Thoracic aorta (tissue), 2 donors: ENCODE measurements around the gene DNM2. TPM values are rescaled to one million over a fixed set of nuclear protein-coding genes. Genes with fewer than 3 reads are reported as not detected.

Source experiments
- ATAC-seq: fragments of 150-250 bp; one replicate; pipeline ENCODE4 v1.8.0; 2017; ENCODE audit warnings: low read depth; ENCODE audit not compliant: insufficient number of reproducible peaks, low FRiP score
- DNase-seq: peaks from one replicate; pipeline ENCODE4 v3.0.0-alpha.2; 2020; ENCODE audit warnings: low spot score
- H3K27ac ChIP-seq, 2 donors: fragments of 200-600 bp; sonication (generic); 1 replicate in 1 of 2; 2 replicates in 1 of 2; pipeline ENCODE4 v1.5.1; 2016; ENCODE audit warnings: mild to moderate bottlenecking in 2 of 2, moderate library complexity in 2 of 2
- H3K27me3 ChIP-seq: fragments of 200-600 bp; sonication (generic); replicated peaks from 2 replicates; pipeline ENCODE4 v1.6.0; 2016; ENCODE audit warnings: mild to moderate bottlenecking; ENCODE audit not compliant: insufficient read depth
- H3K36me3 ChIP-seq: fragments of 200-600 bp; sonication (generic); one replicate; pipeline ENCODE4 v1.5.1; 2016
- H3K4me1 ChIP-seq, 2 donors: fragments of 200-600 bp; sonication (generic); 1 replicate in 1 of 2; 2 replicates in 1 of 2; pipeline versions ENCODE4 v1.5.1 to v1.6.0; 2016; ENCODE audit warnings: low read depth in 2 of 2, mild to moderate bottlenecking in 1 of 2; ENCODE audit not compliant: control insufficient read depth in 1 of 2
- H3K4me3 ChIP-seq: fragments of 200-600 bp; sonication (generic); 2 replicates; pipeline ENCODE4 v1.5.1; 2016; ENCODE audit warnings: mild to moderate bottlenecking
- H3K9me3 ChIP-seq: fragments of 200-600 bp; sonication (generic); 2 replicates; pipeline ENCODE4 v1.5.1; 2016
- total RNA-seq, 2 donors: library from RNA; depleted of rRNA; stranded (reverse); fragments of >200 nt; gene quantifications; one replicate each; pipeline versions ENCODE4 v1.1.0 to v1.2.3, GENCODE V29; 2016
- TF ChIP-seq, protein P1 (sequence below): fragments of 200-600 bp; sonication (generic); IDR thresholded peaks from one replicate; pipeline ENCODE4 v1.5.1; 2019; ENCODE audit warnings: antibody characterized with exemption

DNM2 gene
- total RNA-seq, 2 donors from 2014 or later = 153 to 195 TPM

DNA sequence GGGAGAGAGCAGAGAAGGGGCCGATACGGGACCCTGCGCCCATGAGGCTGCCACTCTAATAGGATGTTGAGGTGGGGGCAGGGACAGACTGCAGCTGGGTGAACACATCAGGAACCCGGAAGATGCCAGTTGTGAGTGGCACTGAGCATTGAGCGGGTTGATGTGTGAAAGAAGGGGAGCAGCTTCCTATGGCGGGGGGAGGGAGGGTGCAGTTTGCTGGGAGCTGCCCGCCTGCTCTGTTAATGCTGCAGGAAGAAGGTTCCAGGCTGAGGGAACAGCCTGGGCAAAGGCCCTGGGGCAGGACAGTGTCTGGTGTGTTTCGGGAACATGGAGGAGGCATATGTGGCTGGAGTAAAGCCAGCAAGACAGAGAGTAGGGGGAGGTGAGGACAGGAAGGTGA, 29.8 kb downstream of the DNM2 start:
- no peak for ATAC-seq
- no peak for DNase-seq
- H3K27ac ChIP-seq = no peak overlapping the region
- no peaks in the 10 kb centered on the region for H3K9me3 ChIP-seq
- H3K27me3 ChIP-seq = no peaks in the 10 kb centered on the region
- TF ChIP-seq, protein P1, sequence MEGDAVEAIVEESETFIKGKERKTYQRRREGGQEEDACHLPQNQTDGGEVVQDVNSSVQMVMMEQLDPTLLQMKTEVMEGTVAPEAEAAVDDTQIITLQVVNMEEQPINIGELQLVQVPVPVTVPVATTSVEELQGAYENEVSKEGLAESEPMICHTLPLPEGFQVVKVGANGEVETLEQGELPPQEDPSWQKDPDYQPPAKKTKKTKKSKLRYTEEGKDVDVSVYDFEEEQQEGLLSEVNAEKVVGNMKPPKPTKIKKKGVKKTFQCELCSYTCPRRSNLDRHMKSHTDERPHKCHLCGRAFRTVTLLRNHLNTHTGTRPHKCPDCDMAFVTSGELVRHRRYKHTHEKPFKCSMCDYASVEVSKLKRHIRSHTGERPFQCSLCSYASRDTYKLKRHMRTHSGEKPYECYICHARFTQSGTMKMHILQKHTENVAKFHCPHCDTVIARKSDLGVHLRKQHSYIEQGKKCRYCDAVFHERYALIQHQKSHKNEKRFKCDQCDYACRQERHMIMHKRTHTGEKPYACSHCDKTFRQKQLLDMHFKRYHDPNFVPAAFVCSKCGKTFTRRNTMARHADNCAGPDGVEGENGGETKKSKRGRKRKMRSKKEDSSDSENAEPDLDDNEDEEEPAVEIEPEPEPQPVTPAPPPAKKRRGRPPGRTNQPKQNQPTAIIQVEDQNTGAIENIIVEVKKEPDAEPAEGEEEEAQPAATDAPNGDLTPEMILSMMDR = no peak
- no peak overlapping the region for H3K4me3 ChIP-seq
- H3K4me1 ChIP-seq = peaks cover 25 to 68% of the 10 kb centered on the region in 2 donors
- H3K36me3 ChIP-seq = no peaks in the 10 kb centered on the region

DNA sequence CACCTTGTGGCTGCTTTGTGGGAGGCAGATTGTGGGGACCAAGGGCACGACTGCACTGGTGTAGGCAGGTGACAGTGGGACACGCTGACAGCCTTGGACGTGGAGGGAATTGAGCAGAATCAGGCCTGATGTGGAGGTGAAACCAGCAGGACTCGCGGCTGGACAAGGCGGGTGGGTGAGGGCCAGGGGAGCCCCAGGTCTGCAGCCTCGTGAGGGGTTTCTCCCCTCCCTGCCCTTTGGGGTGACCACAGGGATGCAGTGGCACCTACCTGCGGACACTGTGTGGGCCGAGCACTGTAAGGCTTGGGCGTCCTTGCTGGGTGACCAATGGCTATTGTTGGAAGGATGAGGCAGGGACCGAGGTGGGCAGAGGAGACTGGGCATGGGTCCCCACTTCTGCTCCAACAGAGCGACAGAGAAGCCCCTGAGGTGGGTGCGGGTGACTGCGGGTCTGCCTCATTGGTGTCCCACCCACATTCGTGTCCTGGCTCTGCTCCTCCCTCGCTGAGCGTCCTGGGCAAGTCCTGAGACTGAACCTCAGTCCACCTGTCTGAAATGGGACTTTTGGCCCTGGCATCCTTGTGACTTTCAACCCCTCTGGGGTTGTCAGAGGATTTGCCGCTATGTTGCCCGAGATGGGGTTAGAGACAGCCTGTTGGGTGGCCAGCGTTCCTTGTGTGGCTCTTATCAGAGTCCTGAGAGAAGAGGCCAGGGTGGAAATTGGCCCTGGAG, 30.5 kb downstream of the DNM2 start:
- Histone ChIP-seq H3K36me3 (no peaks in the 10 kb centered on the region), H3K9me3 (no peaks in the 10 kb centered on the region), H3K4me1 (peaks cover 25 to 64% of the 10 kb centered on the region in 2 donors), H3K4me3 (no peak overlapping the region), H3K27me3 (no peaks in the 10 kb centered on the region), H3K27ac (peak overlapping the region; percentile 53 to 59)
- ATAC-seq (no peak), DNase-seq (no peak)
- TF ChIP-seq, protein P1 = no peak

DNA sequence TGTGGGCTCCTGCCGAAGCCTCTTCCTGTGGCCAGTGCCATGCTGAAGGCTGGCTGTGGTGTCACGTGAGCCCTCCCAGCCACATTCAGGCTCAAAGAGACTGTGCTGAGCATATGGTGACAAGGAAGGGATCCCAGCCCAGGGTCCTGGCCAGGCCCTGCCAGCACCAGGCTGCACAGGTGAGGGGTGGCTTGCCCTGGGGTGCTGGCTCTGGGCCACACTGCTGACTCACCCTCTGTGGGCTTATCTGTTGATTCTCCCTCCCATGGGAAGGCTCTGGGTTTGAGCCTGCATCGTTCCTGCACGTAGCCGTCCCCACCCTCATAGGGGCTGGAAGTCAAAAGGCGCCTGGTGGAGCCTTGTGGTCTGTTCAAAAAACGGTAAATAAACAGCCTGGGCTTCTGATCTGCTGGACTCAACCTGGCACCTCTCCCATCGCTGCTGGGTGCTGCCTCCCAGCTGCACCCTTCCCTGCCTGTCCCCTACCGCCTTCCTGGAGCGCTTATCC, 31.1 kb downstream of the DNM2 start:
- H3K9me3 ChIP-seq = no peaks in the 10 kb centered on the region
- peaks cover 22 to 58% of the 10 kb centered on the region in 2 donors for H3K4me1 ChIP-seq
- H3K27me3 ChIP-seq = no peaks in the 10 kb centered on the region
- TF ChIP-seq, protein P1 = no peak
- H3K4me3 ChIP-seq = peak overlapping the region; percentile 5
- no peak for DNase-seq
- peak overlapping the region; percentile 53 to 59 for H3K27ac ChIP-seq
- H3K36me3 ChIP-seq = no peaks in the 10 kb centered on the region
- no peak for ATAC-seq

DNA sequence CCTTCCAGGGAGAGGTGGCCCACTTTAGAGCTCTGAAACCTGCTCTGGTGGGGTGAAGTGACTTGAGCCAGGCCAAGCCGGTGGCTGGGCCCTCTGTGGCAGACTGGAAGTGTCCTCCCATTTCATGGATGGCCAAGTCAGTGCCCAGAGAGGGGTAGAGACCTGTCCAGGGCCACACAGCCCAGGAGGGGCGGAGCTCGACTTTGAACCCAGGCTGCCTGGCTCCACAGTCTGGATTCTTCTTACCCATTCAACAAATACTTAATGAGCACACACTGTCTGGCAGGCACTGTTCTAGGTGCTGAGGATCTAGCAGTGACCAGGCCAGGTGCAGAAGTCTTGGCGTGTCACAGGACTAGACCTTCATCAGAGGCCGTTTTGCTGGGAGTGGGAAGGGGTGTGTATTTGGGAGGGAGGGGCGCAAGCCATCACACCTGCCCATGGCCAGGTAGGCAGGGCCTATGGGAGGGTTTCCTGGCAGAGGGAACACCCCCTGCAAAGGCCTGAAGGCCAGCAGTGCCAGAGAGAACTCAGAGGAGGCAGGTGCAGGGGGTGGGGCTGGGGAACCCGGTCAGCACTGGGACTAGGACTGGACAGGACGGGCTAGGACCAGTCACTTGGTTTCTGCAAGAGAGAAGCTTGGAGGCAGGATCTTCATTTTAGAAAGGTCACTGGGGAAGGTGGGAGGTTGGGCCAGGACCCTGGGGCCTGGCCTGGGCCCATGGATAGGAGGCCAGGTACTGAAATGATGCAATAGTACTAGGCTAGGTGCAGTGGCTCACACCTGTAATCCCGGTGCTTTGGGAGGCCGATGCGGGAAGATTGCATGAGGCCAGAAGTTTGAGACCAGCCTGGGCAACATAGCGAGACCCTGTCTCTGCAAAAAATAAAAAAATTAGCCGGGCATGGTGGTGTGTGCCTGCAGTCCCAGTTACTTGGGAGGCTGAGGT, 31.8 kb downstream of the DNM2 start:
- Histone ChIP-seq H3K27ac (peak overlapping the region; percentile 53 to 59), H3K9me3 (no peaks in the 10 kb centered on the region), H3K27me3 (no peaks in the 10 kb centered on the region), H3K4me1 (peaks cover 19 to 50% of the 10 kb centered on the region in 2 donors), H3K36me3 (no peaks in the 10 kb centered on the region), H3K4me3 (no peak overlapping the region)
- DNase-seq (no peak), ATAC-seq (no peak)
- TF ChIP-seq, protein P1 = no peak
